WI38 (cell line): ENCODE measurements around the gene FAF1.
A peak's percentile ranks its signal among the peaks of the same experiment; 100 is the strongest.
"Not testable (repeated sequence)": the region's sequence is repeated elsewhere in the genome, so short reads cannot be mapped to it uniquely, and the experiment has no call there.

Experiments used
- H3K4me3 ChIP-seq: 2 replicates; pipeline ENCODE4 v1.5.1; 2011; ENCODE audit warnings: low read depth, mild to moderate bottlenecking, control low read depth, low read length
- CTCF ChIP-seq: IDR thresholded peaks from 2 replicates; pipeline ENCODE4 v1.5.1; 2012; ENCODE audit warnings: low read depth, mild to moderate bottlenecking, control low read depth, low read length

The FAF1 gene

GRCh38 chr1:50959913-50960844, at the start of gene FAF1:
TSS of gene FAF1 (minus strand) at chr1:50960267. CDS start at chr1:50959811, 456 bp downstream.
- no peak for TF ChIP-seq CTCF
- H3K4me3 ChIP-seq = peak within 1 kb of the TSS; percentile 88

DNA sequence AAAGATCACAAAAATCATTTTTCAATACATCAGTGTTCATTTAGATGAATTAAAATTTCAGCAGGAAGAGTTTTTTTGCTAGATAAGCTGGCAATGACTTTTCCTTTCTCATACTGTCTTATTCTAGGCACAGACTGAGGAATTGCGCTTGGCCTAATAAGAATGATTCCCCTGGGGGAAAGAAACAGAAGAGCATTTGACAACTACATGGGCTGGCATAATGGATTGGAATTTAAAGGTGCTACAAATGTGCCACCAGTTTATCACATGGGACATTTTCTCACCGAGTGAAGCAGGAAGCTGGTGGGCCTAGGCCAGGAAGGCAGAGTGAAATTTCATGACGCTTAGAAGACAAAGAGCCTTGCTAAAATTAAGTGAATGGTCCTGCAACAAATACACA, 49.3 kb upstream of the FAF1 start:
- H3K4me3 ChIP-seq = no peak overlapping the region
- no peak for TF ChIP-seq CTCF

GRCh38 chr1:51005549-51005948, 45.5 kb upstream of the FAF1 start:
- not testable (repeated sequence) for H3K4me3 ChIP-seq

DNA sequence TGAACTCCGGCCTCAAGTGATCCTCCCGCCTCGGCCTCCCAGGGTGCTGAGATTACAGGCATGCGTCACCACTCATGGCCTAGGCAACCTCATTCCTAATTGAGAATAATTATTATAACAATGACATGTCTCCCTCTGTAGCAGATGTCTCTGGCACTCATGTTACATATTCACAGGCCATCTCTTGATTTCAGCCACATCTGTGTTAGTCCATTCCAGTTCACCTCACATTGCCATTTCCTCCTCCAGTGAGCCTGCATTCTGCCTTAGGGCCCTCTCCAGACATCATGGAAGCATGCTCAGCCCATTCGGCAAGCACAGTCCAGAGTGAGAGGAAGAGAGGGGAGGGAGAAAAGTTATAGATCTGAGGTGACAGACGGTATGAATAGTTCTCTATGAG, 42.4 kb upstream of the FAF1 start:
- TF ChIP-seq CTCF = no peak
- H3K4me3 ChIP-seq = no peak overlapping the region

- no peak overlapping the region for H3K4me3 ChIP-seq
- no peak for TF ChIP-seq CTCF
These were observed 40.6 kb upstream of the FAF1 start for GRCh38 chr1:51000651-51001050.

GRCh38 chr1:51000160-51000559, 40.1 kb upstream of the FAF1 start:
- no peak for TF ChIP-seq CTCF
- no peak overlapping the region for H3K4me3 ChIP-seq

GRCh38 chr1:50999375-50999774, 39.3 kb upstream of the FAF1 start:
- H3K4me3 ChIP-seq = not testable (repeated sequence)

DNA sequence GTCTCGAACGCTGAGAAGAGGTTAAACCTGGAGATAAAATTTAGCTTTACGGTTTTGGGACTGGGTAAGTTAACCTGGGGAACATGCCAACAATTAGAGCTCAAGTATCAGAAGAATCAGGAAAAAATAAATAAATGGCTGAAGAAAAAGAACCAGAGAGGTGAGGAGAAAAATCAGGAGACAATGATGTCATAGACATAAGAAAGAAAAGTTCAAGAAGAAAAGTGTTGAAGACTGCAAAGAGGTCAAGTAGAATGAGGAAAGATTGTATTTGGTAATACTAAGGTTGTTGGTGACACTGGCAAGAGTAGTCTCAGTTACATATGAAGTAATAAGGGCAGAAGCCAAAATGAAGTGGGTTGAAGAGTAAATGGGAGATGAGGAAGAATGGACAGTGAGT, 36.0 kb upstream of the FAF1 start:
- TF ChIP-seq CTCF = no peak

More for the DNA sequence above, 36.0 kb upstream of the FAF1 start:
- no peak overlapping the region for H3K4me3 ChIP-seq
